Uterus (tissue), 4 donors: ENCODE results near the gene KLF7. TPM values are rescaled to one million over a fixed set of nuclear protein-coding genes. Genes with fewer than 3 reads are reported as not detected.

Experiments
- DNase-seq, 2 donors: peaks; one replicate each; pipeline ENCODE4 v3.0.0-alpha.2; 2019 to 2020
- H3K27ac ChIP-seq, 2 donors: fragments of 200-600 bp; sonication (generic); 1 replicate in 1 of 2; 2 replicates in 1 of 2; pipeline ENCODE4 v1.5.1; 2016 to 2018
- H3K27me3 ChIP-seq, 2 donors: fragments of 200-600 bp; sonication (generic); one replicate each; pipeline ENCODE4 v1.5.1; 2018 to 2019; ENCODE audit warnings: control low read depth in 1 of 2
- H3K36me3 ChIP-seq, 2 donors: fragments of 200-600 bp; sonication (generic); one replicate each; pipeline ENCODE4 v1.5.1; 2019; ENCODE audit warnings: control low read depth in 1 of 2
- H3K4me1 ChIP-seq, 2 donors: fragments of 200-600 bp; sonication (generic); one replicate each; pipeline ENCODE4 v1.5.1; 2018 to 2019; ENCODE audit warnings: control low read depth in 1 of 2
- H3K4me3 ChIP-seq, 2 donors: fragments of 200-600 bp; sonication (generic); 1 replicate in 1 of 2; 2 replicates in 1 of 2; pipeline ENCODE4 v1.5.1; 2018 to 2019; ENCODE audit warnings: mild to moderate bottlenecking in 1 of 2
- H3K9me3 ChIP-seq, 2 donors: fragments of 200-600 bp; sonication (generic); one replicate each; pipeline ENCODE4 v1.5.1; 2019; ENCODE audit warnings: control low read depth in 1 of 2
- POLR2A ChIP-seq, 2 donors: fragments of 450-650 bp; IDR thresholded peaks; one replicate each; pipeline ENCODE4 v1.6.1; 2016; ENCODE audit warnings: antibody characterized with exemption in 2 of 2, mild to moderate bottlenecking in 1 of 2, moderate library complexity in 1 of 2
- intact Hi-C: fragments of 100-400 bp; cut with DNase I; formaldehyde crosslinking; loops from one replicate; pipeline ENCODE4 v1.15.1; 2023; ENCODE audit warnings: low total_unique reads
- total RNA-seq, 4 donors: library from RNA; depleted of rRNA in 3 of 4; stranded (reverse); fragments of >200 nt in 3 of 4; gene quantifications; one replicate each; pipeline versions ENCODE4 v1.1.0 to v1.2.4, GENCODE V29; 2014 to 2023
- TF ChIP-seq, protein P1 (sequence below), 4 experiments: fragments of 200-600 bp in 2 of 4; fragments of 450-650 bp in 2 of 4; sonication (generic) in 2 of 4; IDR thresholded peaks; one replicate each; pipeline ENCODE4 v1.5.1; 2016 to 2019; ENCODE audit warnings: antibody characterized with exemption in 4 of 4, mild to moderate bottlenecking in 2 of 4, moderate library complexity in 1 of 4
- donor health status: DM: yes; HTN: yes; CAD: no.

KLF7 gene
- total RNA-seq, 4 donors from 2014 or later = 20.9 to 96.0 (median 39.4) TPM

DNA sequence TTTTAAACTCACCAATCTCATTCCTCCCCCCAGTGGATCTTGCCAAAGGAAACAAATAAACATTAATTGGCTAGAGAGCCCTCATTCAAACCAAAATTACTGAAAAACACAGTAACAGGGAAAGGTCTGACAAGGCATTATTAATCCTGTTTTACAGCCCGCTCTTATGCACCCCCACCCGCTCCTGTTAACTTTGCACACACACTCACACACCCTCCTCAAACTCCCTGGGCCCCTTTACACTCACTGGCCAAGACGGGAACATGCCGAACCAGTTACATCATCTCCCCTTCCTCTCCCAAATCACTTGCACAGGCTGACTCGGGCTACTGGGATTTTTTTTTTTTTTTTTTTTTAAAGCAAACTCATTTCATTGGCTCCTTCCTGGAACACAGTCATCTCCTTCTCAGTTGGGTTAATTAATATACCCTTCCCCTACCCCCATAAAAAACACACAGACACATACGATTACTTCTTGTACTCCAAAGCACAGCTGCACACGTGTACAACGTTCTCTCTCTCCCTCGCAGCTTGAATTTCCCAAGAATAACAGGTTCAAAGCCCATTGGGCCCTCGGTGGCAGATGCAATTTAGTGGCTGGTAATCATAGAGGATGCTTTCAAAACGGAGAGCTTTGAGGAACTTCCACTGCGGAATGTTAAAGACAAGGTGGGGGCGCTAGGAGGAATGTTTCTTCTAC is 31.8 kb downstream of the KLF7 start:
- no peak for TF ChIP-seq POLR2A (IDR thresholded peaks at IDR 0.05)
- TF ChIP-seq, protein P1, sequence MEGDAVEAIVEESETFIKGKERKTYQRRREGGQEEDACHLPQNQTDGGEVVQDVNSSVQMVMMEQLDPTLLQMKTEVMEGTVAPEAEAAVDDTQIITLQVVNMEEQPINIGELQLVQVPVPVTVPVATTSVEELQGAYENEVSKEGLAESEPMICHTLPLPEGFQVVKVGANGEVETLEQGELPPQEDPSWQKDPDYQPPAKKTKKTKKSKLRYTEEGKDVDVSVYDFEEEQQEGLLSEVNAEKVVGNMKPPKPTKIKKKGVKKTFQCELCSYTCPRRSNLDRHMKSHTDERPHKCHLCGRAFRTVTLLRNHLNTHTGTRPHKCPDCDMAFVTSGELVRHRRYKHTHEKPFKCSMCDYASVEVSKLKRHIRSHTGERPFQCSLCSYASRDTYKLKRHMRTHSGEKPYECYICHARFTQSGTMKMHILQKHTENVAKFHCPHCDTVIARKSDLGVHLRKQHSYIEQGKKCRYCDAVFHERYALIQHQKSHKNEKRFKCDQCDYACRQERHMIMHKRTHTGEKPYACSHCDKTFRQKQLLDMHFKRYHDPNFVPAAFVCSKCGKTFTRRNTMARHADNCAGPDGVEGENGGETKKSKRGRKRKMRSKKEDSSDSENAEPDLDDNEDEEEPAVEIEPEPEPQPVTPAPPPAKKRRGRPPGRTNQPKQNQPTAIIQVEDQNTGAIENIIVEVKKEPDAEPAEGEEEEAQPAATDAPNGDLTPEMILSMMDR (IDR thresholded peaks at IDR 0.05) = no peak
- peaks cover 20 to 32% of the 10 kb centered on the region in 2 donors for H3K4me1 ChIP-seq
- no peaks in the 10 kb centered on the region for H3K9me3 ChIP-seq
- H3K4me3 ChIP-seq = no peak overlapping the region
- peak; percentile 88 to 94 for DNase-seq
- peak overlapping the region; percentile 82 to 100 for H3K27ac ChIP-seq
- H3K27me3 ChIP-seq = no peaks in the 10 kb centered on the region
- intact Hi-C loops = no loop called here
- H3K36me3 ChIP-seq = no peaks in the 10 kb centered on the region

DNA sequence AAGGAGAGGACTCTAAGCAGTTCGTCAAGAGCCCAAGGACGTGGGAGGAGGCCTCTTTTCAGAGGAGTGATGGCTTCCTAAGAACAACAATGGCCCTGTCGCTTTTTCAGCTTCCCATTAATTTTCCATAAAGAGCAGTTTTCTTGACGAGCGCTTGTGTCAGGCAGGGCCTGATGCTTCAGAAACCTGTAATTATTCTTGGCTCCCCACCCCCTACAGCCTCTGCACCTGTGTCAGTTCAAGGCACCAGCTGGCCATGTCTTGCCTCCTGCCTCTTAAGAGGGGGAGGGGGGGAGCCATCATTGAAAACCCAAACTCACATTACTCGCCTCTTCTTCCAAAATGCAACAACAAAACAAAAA is 32.3 kb downstream of the KLF7 start:
- H3K4me1 ChIP-seq = peaks cover 20 to 28% of the 10 kb centered on the region in 2 donors
- TF ChIP-seq, protein P1 (IDR thresholded peaks at IDR 0.05) = no peak
- TF ChIP-seq POLR2A (IDR thresholded peaks at IDR 0.05) = no peak
- H3K27me3 ChIP-seq = no peaks in the 10 kb centered on the region
- H3K27ac ChIP-seq = peak overlapping the region; percentile 82 to 100
- DNase-seq = peak in 1 of 2 donors; percentile 66
- no peak overlapping the region for H3K4me3 ChIP-seq
- no peaks in the 10 kb centered on the region for H3K9me3 ChIP-seq
- H3K36me3 ChIP-seq = no peaks in the 10 kb centered on the region
- intact Hi-C loops = no loop called here

DNA sequence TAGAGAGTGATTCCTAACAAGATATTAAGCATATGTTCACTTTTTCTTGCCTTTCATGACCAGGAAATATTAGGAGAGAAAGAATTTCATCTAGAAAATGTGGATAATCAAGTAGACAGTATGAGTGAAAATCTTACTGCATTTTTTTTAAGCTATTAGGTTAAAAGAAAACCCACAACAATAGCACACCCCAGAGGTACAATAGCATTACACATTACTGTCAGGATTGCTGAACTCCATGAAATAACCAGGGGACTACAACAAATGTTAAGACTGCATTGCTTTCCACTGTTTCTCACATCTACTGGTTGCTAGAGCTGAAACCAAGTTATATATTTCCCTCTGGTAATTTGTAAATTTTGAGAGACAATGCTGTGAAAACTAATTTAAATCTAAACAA is 33.7 kb downstream of the KLF7 start:
- Histone ChIP-seq H3K9me3 (no peaks in the 10 kb centered on the region), H3K4me3 (no peak overlapping the region), H3K36me3 (no peaks in the 10 kb centered on the region), H3K4me1 (peaks cover 20 to 24% of the 10 kb centered on the region in 2 donors), H3K27me3 (no peaks in the 10 kb centered on the region), H3K27ac (peak overlapping the region; percentile 82 to 100)
- no peak for DNase-seq
- TF ChIP-seq, protein P1 (IDR thresholded peaks at IDR 0.05) = no peak
- TF ChIP-seq POLR2A (IDR thresholded peaks at IDR 0.05) = no peak
- intact Hi-C loops = no loop called here

DNA sequence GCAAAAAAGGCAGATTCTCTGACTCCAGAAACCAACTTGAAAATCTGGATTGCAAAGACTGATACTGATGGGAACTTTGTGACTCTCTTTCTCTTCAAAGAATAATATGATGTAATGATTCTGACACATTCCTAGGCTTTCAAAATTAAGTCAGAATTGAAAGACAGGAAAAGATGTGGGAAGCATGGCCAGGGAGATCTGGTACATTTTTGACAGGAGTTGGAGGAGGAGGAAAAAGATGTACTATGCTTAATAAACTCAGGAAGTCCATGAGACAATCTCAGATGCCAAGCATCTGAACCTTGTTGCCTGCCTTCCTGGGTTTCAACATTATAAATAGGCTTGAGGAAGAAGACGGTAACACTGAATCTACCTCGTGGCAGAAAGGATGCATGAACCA is 34.2 kb downstream of the KLF7 start:
- peak overlapping the region; percentile 82 to 100 for H3K27ac ChIP-seq
- no peak overlapping the region for H3K4me3 ChIP-seq
- H3K27me3 ChIP-seq = no peaks in the 10 kb centered on the region
- H3K4me1 ChIP-seq = peaks cover 20% of the 10 kb centered on the region in 2 donors
- no peaks in the 10 kb centered on the region for H3K36me3 ChIP-seq
- no peak for TF ChIP-seq POLR2A (IDR thresholded peaks at IDR 0.05)
- TF ChIP-seq, protein P1 (IDR thresholded peaks at IDR 0.05) = no peak
- DNase-seq = no peak
- intact Hi-C loops = no loop called here
- H3K9me3 ChIP-seq = no peaks in the 10 kb centered on the region

DNA sequence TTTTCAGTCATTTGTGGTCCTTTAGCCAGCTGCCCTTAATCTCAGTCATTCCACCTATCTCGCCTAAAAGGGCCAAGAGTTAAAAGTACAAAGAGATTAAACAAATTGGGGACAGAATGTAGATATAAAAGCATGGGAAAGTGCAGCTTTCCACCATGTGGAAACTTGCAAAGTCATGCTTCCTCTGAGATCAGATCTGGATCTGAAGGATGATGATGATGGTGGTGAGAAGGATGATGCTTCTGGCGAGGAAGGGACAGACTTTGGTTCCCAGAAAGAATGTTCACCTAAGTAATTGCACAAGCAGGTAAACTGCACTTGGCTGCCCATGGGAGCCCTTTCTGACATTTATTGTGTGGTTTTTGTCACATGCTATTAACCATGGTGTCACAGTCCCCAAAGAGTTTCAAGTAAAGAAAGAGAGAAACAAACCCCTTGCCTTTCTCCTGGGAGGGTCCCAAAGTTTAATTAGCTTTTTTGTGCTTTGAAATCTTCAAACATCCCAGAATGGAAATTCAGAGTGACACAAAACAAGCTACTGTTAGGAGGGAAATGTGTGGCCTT is 34.7 kb downstream of the KLF7 start:
- DNase-seq = no peak
- intact Hi-C loops = no loop called here
- no peaks in the 10 kb centered on the region for H3K9me3 ChIP-seq
- H3K27ac ChIP-seq = peak overlapping the region; percentile 82 to 100
- no peaks in the 10 kb centered on the region for H3K36me3 ChIP-seq
- H3K4me1 ChIP-seq = peaks cover 15 to 17% of the 10 kb centered on the region in 2 donors
- no peaks in the 10 kb centered on the region for H3K27me3 ChIP-seq
- no peak for TF ChIP-seq POLR2A (IDR thresholded peaks at IDR 0.05)
- TF ChIP-seq, protein P1 (IDR thresholded peaks at IDR 0.05) = no peak
- H3K4me3 ChIP-seq = no peak overlapping the region
